Measurements from ENCODE around the gene RAB3D. TPM values are rescaled to one million over a fixed set of nuclear protein-coding genes. Genes with fewer than 3 reads are reported as not detected.

Gene RAB3D
- total and polyA plus RNA-seq, 2 of the 4 experiments (the other 2 are of a cell fraction) = 4.8 to 5.5 TPM

- H3K9ac ChIP-seq (ENCODE audit: low read depth, low read length) = no peak overlapping the region; the same call in 1 of the 2 replicates
- ChIA-PET CTCF (interaction anchor here (0.6 kb wide), 1 partner anchor 428 kb away, joined by 3 read pairs; no protein-coding TSS in a partner anchor), POLR2A (ENCODE audit: unreplicated experiment) (no interaction called here)
- H2BK20ac ChIP-seq (ENCODE audit: low read depth, low read length) = no peak overlapping the region
- intact Hi-C loops (cut with micrococcal nuclease) = no loop called here
- in situ Hi-C loops (cut with MboI; ENCODE audit: low sequenced_read_pairs) = no loop called here
- TF ChIP-seq RFX5 (IDR thresholded peaks at IDR 0.05; ENCODE audit: low read depth, low read length) = no peak
- no peak for TF ChIP-seq RCOR1 (IDR thresholded peaks at IDR 0.05; ENCODE audit: insufficient replicate concordance, low read length)
- no peak for TF ChIP-seq NFE2L2 (IDR thresholded peaks at IDR 0.05; ENCODE audit: low read depth, low read length)
- TF ChIP-seq MAZ (IDR thresholded peaks at IDR 0.05; ENCODE audit: borderline replicate concordance, low read depth, low read length) = no peak
- TF ChIP-seq BHLHE40 (IDR thresholded peaks at IDR 0.05; ENCODE audit: low read depth, low read length) = no peak
- TF ChIP-seq MXI1 (IDR thresholded peaks at IDR 0.05; ENCODE audit: borderline replicate concordance, low read depth, low read length) = peak; percentile 38; the same call in 1 of the 2 replicates
- no peak for ATAC-seq (ENCODE audit: low read depth)
- 86% methylated on average over 5 of the region's 10 CpGs; no CpG with 5 or more reads in 1 of the 2 experiments for WGBS, 2 experiments (ENCODE audit: extremely low coverage in 2 of 2, insufficient read length in 1 of 2)
- peaks cover 0 to 21% of the 10 kb centered on the region in 2 experiments; a peak in 2 of 4 replicates for H3K79me1 ChIP-seq (ENCODE audit: low read depth in 1 of 2, low read length in 2 of 2)
- H3K27ac ChIP-seq (ENCODE audit: insufficient read depth, low read length) = no peak overlapping the region
- H3K18ac ChIP-seq (ENCODE audit: low read depth, low read length) = no peak overlapping the region
- H2BK120ac ChIP-seq (ENCODE audit: low read depth, low read length) = no peak overlapping the region
- H3K23ac ChIP-seq (ENCODE audit: low read depth, low read length) = no peak overlapping the region
- H4K20me1 ChIP-seq (ENCODE audit: insufficient read depth, low read length) = peaks cover 10% of the 10 kb centered on the region; the same call in 1 of the 2 replicates
- H2BK15ac ChIP-seq (ENCODE audit: low read depth, low read length) = no peak overlapping the region
- peak overlapping the region in 1 of 2 experiments; percentile 82; a peak in 2 of 4 replicates for H4K8ac ChIP-seq (ENCODE audit: low read depth in 2 of 2, low read length in 2 of 2)
- no peak overlapping the region for H4K5ac ChIP-seq (ENCODE audit: low read depth, low read length)
- no peak overlapping the region for H3K56ac ChIP-seq (ENCODE audit: extremely low read depth, insufficient read depth, low read length)
- no peak overlapping the region for H3K14ac ChIP-seq (replicated peaks; ENCODE audit: low read depth, low read length)
- no peak for DNase-seq
- H3K4me3 ChIP-seq (ENCODE audit: insufficient read depth, low read depth, low read length) = no peak overlapping the region
- H3K4me1 ChIP-seq (ENCODE audit: control insufficient read depth, insufficient read depth, low read length) = peaks cover 18% of the 10 kb centered on the region
- no peak overlapping the region for H2BK5ac ChIP-seq (ENCODE audit: low read depth, low read length, poor library complexity, severe bottlenecking)
- H3K9me3 ChIP-seq (ENCODE audit: control insufficient read depth, insufficient read depth, low read length) = no peaks in the 10 kb centered on the region
- no peaks in the 10 kb centered on the region for H3K27me3 ChIP-seq (ENCODE audit: control insufficient read depth, insufficient read depth, low read length)
- no peaks in the 10 kb centered on the region for H3K36me3 ChIP-seq (ENCODE audit: control insufficient read depth, insufficient read depth, low read length)
- dilution Hi-C loops (cut with HindIII; ENCODE audit: low sequenced_read_pairs, unreplicated experiment) = no loop called here
- no peak overlapping the region for H3K4ac ChIP-seq (ENCODE audit: low read depth, low read length)
- no peak overlapping the region for H3K4me2 ChIP-seq (ENCODE audit: low read depth, low read length)
- H2AK9ac ChIP-seq (replicated peaks; ENCODE audit: low read depth, low read length, poor library complexity) = no peak overlapping the region
- H3K9me1 ChIP-seq (ENCODE audit: insufficient read depth, low read length) = peaks cover 23% of the 10 kb centered on the region
- H2AFZ ChIP-seq (replicated peaks; ENCODE audit: low read length, poor library complexity) = peak overlapping the region; percentile 49
- no peak overlapping the region for H4K91ac ChIP-seq (ENCODE audit: insufficient read depth, low read depth, low read length)
- peak overlapping the region; percentile 21; the same call in 1 of the 2 replicates for H2AK5ac ChIP-seq (ENCODE audit: low read depth, low read length)
- no TSS peak for BruUV-seq (replicated peaks)
Measured at GRCh38 chr19:11373166-11373884, 33.9 kb upstream of the RAB3D start.
